Stimulated activated CD8-positive, alpha-beta memory T cell treated with anti-CD3 and anti-CD28 coated beads, Interleukin-15, amount 100 ng/mL, for 4 hours (primary cell): Measurements from ENCODE around the gene NRG3.
"Not testable (repeated sequence)": the region's sequence is repeated elsewhere in the genome, so short reads cannot be mapped to it uniquely, and the experiment has no call there.

ENCODE experiments used
- DNase-seq, 2 donors: peaks; one replicate each; pipeline ENCODE4 v3.0.0-alpha.2; 2020; ENCODE audit warnings: low read depth in 2 of 2

The NRG3 gene

GRCh38 chr10:82574081-82574480, 699.1 kb downstream of the NRG3 start:
- no peak for DNase-seq

- DNase-seq = no peak
Observed at GRCh38 chr10:82575318-82575717, 700.3 kb downstream of the NRG3 start.

- DNase-seq = no peak
Observed at GRCh38 chr10:82576093-82576492, 701.1 kb downstream of the NRG3 start.

GRCh38 chr10:82581940-82582339, 706.9 kb downstream of the NRG3 start:
- no peak for DNase-seq

GRCh38 chr10:82591421-82591820, 716.4 kb downstream of the NRG3 start:
- DNase-seq = no peak

- DNase-seq = no peak
Observed at GRCh38 chr10:82597840-82598239, 722.8 kb downstream of the NRG3 start.

GRCh38 chr10:82609845-82610244, 734.9 kb downstream of the NRG3 start:
- DNase-seq = no peak

- DNase-seq = no peak
Observed at GRCh38 chr10:82618007-82618406, 743.0 kb downstream of the NRG3 start.

- DNase-seq = no peak
Observed at GRCh38 chr10:82621680-82622079, 746.7 kb downstream of the NRG3 start.

- DNase-seq = no peak
Observed at GRCh38 chr10:82622479-82622878, 747.5 kb downstream of the NRG3 start.

- no peak for DNase-seq
Observed at GRCh38 chr10:82625512-82626189, 750.7 kb downstream of the NRG3 start.

GRCh38 chr10:82628373-82628772, 753.4 kb downstream of the NRG3 start:
- no peak for DNase-seq

- no peak for DNase-seq
Observed at GRCh38 chr10:82643076-82643475, 768.1 kb downstream of the NRG3 start.

GRCh38 chr10:82643601-82644000, 768.6 kb downstream of the NRG3 start:
- DNase-seq = no peak

GRCh38 chr10:82645221-82645620, 770.2 kb downstream of the NRG3 start:
- DNase-seq = no peak

- DNase-seq = no peak
Observed at GRCh38 chr10:82653244-82654155, 778.5 kb downstream of the NRG3 start.

- DNase-seq = no peak
Observed at GRCh38 chr10:82660205-82660604, 785.2 kb downstream of the NRG3 start.

- DNase-seq = no peak
Observed at GRCh38 chr10:82660986-82661385, 786.0 kb downstream of the NRG3 start.

GRCh38 chr10:82661701-82662100, 786.7 kb downstream of the NRG3 start:
- DNase-seq = no peak

- DNase-seq = no peak
Observed at GRCh38 chr10:82668221-82668895, 793.4 kb downstream of the NRG3 start.

GRCh38 chr10:82674036-82674435, 799.0 kb downstream of the NRG3 start:
- DNase-seq = no peak

GRCh38 chr10:82677932-82678331, 802.9 kb downstream of the NRG3 start:
- DNase-seq = not testable (repeated sequence)

GRCh38 chr10:82678451-82678850, 803.5 kb downstream of the NRG3 start:
- not testable (repeated sequence) for DNase-seq
